Measurements from ENCODE around the gene OR6B1. TPM values are rescaled to one million over a fixed set of nuclear protein-coding genes. Genes with fewer than 3 reads are reported as not detected.
A peak's percentile ranks its signal among the peaks of the same experiment; 100 is the strongest.

OR6B1 gene
- total and polyA plus RNA-seq, 5 donors from 2014 or later = not detected

DNA sequence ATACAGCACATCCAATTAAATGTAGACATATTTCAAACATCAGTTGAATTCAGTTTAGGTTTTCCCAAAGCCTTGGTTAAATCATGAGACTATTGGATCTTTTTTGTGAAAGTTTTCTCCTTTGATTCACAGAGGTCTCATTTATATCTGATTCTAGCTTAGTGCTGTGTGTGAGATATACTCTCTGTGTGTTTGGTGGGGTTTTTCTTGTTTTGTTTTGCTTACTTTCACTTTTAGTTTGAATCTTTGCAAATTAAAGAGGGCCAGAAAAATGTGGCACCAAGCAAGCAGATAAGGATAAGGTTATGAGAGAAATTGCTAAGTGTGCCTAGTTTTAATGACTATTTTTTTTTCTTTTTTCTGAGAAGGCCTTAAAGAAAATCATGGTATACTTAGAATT is 12.6 kb upstream of the OR6B1 start:
- Histone ChIP-seq H3K27ac (ENCODE audit: insufficient read depth, low read length, poor library complexity, severe bottlenecking) (no peak overlapping the region), H3K4me3 (ENCODE audit: low read depth, low read length) (no peak overlapping the region), H3K9me3 (ENCODE audit: control insufficient read depth in 2 of 2, low read length in 2 of 2) (peaks cover 2 to 8% of the 10 kb centered on the region in 2 experiments), H3K4me1 (ENCODE audit: control insufficient read depth, insufficient read depth, low read length, poor library complexity, severe bottlenecking) (no peaks in the 10 kb centered on the region), H3K36me3 (ENCODE audit: control insufficient read depth, insufficient read depth, low read length) (no peaks in the 10 kb centered on the region), H3K27me3 (ENCODE audit: control insufficient read depth, insufficient read depth, low read length) (peaks cover 3% of the 10 kb centered on the region)
- Mint-ChIP-seq H3K36me3 (no peaks in the 10 kb centered on the region), H3K27me3 (peaks cover 9% of the 10 kb centered on the region), H3K4me1 (peaks cover 0 to 5% (median 2%) of the 10 kb centered on the region in 4 donors), H3K27ac (no peak overlapping the region), H3K9me3 (peaks cover 0 to 9% (median 4%) of the 10 kb centered on the region in 7 donors), H3K4me3 (no peak overlapping the region)
- DNase-seq (peak in 1 of 3 donors; percentile 4), ATAC-seq (ENCODE audit: low read depth in 2 of 2) (no peak)

DNA sequence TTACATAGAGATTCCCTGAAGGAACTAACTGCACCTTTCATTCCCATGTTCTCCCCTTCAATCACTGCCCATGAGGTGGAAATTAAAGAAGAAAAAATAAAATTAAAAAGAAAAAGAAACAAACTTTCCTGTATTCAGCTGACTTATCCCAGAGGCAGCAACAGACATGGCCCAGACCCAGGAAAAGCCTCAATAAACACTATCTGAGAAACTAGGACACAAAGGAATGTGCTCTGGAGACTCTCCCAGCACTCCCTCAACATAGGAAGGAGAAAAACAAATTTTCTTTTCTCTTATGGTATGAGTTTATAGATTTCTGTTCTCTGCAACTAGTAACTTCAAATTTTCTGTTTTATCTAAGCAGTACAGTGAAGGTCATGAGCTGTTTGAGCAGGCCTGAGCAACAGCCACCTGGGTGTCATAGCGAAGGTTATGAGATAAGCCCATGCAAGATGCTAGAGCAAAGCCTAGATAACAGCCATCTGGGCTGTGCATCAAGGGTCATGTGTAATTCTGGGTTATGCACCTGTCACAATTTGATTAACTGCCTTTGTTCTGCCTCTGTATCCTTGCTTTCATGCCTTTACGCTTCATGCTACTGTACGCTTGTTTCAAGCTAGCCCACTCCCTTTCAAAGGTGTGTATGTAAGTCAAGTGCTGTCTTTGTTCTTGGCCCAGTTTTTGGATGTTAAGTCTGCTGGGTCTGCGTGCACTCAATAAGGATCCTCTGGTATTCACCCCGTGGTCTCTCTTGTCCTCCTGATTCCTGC is 11.0 kb upstream of the OR6B1 start:
- Histone ChIP-seq H3K9me3 (ENCODE audit: control insufficient read depth in 2 of 2, low read length in 2 of 2) (peaks cover 2 to 8% of the 10 kb centered on the region in 2 experiments), H3K4me3 (ENCODE audit: low read depth, low read length) (no peak overlapping the region), H3K4me1 (ENCODE audit: control insufficient read depth, insufficient read depth, low read length, poor library complexity, severe bottlenecking) (no peaks in the 10 kb centered on the region), H3K27me3 (ENCODE audit: control insufficient read depth, insufficient read depth, low read length) (peaks cover 3% of the 10 kb centered on the region), H3K36me3 (ENCODE audit: control insufficient read depth, insufficient read depth, low read length) (no peaks in the 10 kb centered on the region), H3K27ac (ENCODE audit: insufficient read depth, low read length, poor library complexity, severe bottlenecking) (no peak overlapping the region)
- no peaks in the 10 kb centered on the region for H3K36me3 Mint-ChIP-seq
- DNase-seq = no peak
- H3K27me3 Mint-ChIP-seq = peaks cover 7% of the 10 kb centered on the region
- peaks cover 0 to 9% (median 2%) of the 10 kb centered on the region in 7 donors for H3K9me3 Mint-ChIP-seq
- H3K27ac Mint-ChIP-seq = no peak overlapping the region
- no peak for ATAC-seq (ENCODE audit: low read depth in 2 of 2)
- peaks cover 0 to 5% (median 2%) of the 10 kb centered on the region in 4 donors for H3K4me1 Mint-ChIP-seq
- no peak overlapping the region for H3K4me3 Mint-ChIP-seq

DNA sequence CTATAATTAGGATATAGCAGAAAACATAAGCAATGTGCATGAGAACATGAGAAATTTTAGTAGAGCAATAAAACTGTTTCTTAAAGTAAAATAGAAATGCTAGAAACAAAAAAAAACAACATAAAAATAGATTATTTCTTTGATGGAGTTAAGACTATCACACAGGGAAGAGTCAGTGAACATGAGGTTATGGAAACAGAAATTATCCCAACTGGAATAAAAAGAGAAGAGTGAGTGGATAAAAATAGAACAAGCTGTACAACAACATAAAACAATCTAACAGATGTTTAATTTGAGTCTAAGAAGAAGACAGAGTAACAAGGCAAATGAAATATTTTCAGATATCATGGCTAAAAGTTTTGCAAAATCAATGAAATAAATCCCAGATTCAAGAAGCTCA is 7.5 kb upstream of the OR6B1 start:
- no peaks in the 10 kb centered on the region for H3K36me3 Mint-ChIP-seq
- H3K4me3 Mint-ChIP-seq = no peak overlapping the region
- no peak overlapping the region for H3K27ac Mint-ChIP-seq
- Histone ChIP-seq H3K4me3 (ENCODE audit: low read depth, low read length) (no peak overlapping the region), H3K4me1 (ENCODE audit: control insufficient read depth, insufficient read depth, low read length, poor library complexity, severe bottlenecking) (no peaks in the 10 kb centered on the region), H3K27me3 (ENCODE audit: control insufficient read depth, insufficient read depth, low read length) (peaks cover 3% of the 10 kb centered on the region), H3K27ac (ENCODE audit: insufficient read depth, low read length, poor library complexity, severe bottlenecking) (no peak overlapping the region), H3K9me3 (ENCODE audit: control insufficient read depth in 2 of 2, low read length in 2 of 2) (peaks cover 2 to 8% of the 10 kb centered on the region in 2 experiments), H3K36me3 (ENCODE audit: control insufficient read depth, insufficient read depth, low read length) (no peaks in the 10 kb centered on the region)
- H3K4me1 Mint-ChIP-seq = no peaks in the 10 kb centered on the region
- DNase-seq (no peak), ATAC-seq (ENCODE audit: low read depth in 2 of 2) (no peak)
- peaks cover 0 to 9% (median 2%) of the 10 kb centered on the region in 7 donors for H3K9me3 Mint-ChIP-seq
- peaks cover 4% of the 10 kb centered on the region for H3K27me3 Mint-ChIP-seq

DNA sequence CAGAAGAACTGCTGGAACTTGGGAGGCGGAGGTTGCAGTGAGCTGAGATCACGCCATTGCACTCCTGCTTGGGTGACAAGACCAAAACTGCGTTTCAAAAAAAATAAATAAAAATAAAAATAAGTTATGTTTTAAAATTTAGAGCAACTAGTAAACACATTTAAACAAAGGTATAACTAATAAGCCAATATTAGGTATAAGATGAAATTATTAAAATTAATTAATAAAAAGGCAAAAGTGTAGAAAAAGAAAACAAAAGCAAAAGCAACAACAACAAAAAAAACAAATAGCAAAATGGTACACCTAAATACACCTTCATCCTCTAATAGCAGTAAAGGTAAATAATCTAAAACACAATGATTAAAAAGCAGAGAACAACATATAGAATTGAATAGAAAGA is 6.2 kb upstream of the OR6B1 start:
- H3K36me3 ChIP-seq (ENCODE audit: control insufficient read depth, insufficient read depth, low read length) = no peaks in the 10 kb centered on the region
- ATAC-seq (ENCODE audit: low read depth in 2 of 2) (no peak), DNase-seq (no peak)
- Mint-ChIP-seq H3K9me3 (peaks cover 0 to 9% (median 2%) of the 10 kb centered on the region in 7 donors), H3K27me3 (peaks cover 4% of the 10 kb centered on the region), H3K4me1 (no peaks in the 10 kb centered on the region), H3K36me3 (no peaks in the 10 kb centered on the region), H3K4me3 (no peak overlapping the region), H3K27ac (no peak overlapping the region)
- no peak overlapping the region for H3K27ac ChIP-seq (ENCODE audit: insufficient read depth, low read length, poor library complexity, severe bottlenecking)
- H3K4me3 ChIP-seq (ENCODE audit: low read depth, low read length) = no peak overlapping the region
- no peaks in the 10 kb centered on the region for H3K4me1 ChIP-seq (ENCODE audit: control insufficient read depth, insufficient read depth, low read length, poor library complexity, severe bottlenecking)
- peaks cover 2 to 8% of the 10 kb centered on the region in 2 experiments for H3K9me3 ChIP-seq (ENCODE audit: control insufficient read depth in 2 of 2, low read length in 2 of 2)
- peaks cover 3% of the 10 kb centered on the region for H3K27me3 ChIP-seq (ENCODE audit: control insufficient read depth, insufficient read depth, low read length)

DNA sequence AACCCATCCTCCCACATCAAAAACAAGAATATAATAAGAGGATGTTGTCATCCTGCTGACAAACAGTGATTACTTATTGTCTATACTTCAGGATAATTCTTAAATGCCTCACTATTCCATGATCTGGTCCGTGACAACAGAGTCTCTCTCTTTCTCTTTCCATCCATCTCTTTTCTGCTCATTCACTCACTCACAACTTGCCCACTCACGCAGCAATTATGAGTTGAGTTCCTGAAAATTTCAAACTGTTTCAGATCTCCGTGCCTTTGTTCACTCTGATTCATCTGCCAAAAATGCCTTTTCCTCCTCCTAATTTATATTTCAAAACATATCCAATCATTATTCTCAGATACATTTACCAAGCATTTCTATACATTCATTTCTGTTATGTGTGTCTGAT is 1.4 kb downstream of the OR6B1 start:
- H3K27ac Mint-ChIP-seq = no peak overlapping the region
- H3K4me3 Mint-ChIP-seq = no peak overlapping the region
- Histone ChIP-seq H3K4me1 (ENCODE audit: control insufficient read depth, insufficient read depth, low read length, poor library complexity, severe bottlenecking) (no peaks in the 10 kb centered on the region), H3K36me3 (ENCODE audit: control insufficient read depth, insufficient read depth, low read length) (no peaks in the 10 kb centered on the region), H3K4me3 (ENCODE audit: low read depth, low read length) (no peak overlapping the region), H3K27ac (ENCODE audit: insufficient read depth, low read length, poor library complexity, severe bottlenecking) (no peak overlapping the region), H3K9me3 (ENCODE audit: control insufficient read depth in 2 of 2, low read length in 2 of 2) (no peaks in the 10 kb centered on the region), H3K27me3 (ENCODE audit: control insufficient read depth, insufficient read depth, low read length) (peaks cover 2% of the 10 kb centered on the region)
- no peak for DNase-seq
- no peak for ATAC-seq (ENCODE audit: low read depth in 2 of 2)
- H3K27me3 Mint-ChIP-seq = peaks cover 5% of the 10 kb centered on the region
- no peaks in the 10 kb centered on the region for H3K4me1 Mint-ChIP-seq
- H3K9me3 Mint-ChIP-seq = no peaks in the 10 kb centered on the region
- no peaks in the 10 kb centered on the region for H3K36me3 Mint-ChIP-seq

DNA sequence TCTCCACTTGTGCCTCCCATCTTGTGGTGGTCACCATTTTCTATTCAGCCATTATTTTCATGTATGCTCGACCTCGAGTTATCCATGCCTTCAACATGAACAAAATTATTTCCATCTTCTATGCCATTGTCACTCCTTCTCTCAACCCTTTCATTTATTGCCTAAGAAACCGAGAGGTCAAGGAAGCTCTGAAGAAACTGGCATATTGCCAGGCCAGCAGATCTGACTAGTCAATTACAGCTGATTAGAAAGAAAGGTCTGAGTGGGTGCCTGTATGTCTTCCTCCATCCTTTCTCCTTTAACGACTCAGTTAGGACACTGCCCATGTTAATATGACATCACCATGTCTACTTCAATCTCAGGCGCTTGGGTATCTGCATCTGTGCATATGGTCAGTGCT is 4.6 kb downstream of the OR6B1 start:
- Histone ChIP-seq H3K4me1 (ENCODE audit: control insufficient read depth, insufficient read depth, low read length, poor library complexity, severe bottlenecking) (no peaks in the 10 kb centered on the region), H3K9me3 (ENCODE audit: control insufficient read depth in 2 of 2, low read length in 2 of 2) (peaks cover 0 to 6% of the 10 kb centered on the region in 2 experiments), H3K36me3 (ENCODE audit: control insufficient read depth, insufficient read depth, low read length) (no peaks in the 10 kb centered on the region), H3K27ac (ENCODE audit: insufficient read depth, low read length, poor library complexity, severe bottlenecking) (no peak overlapping the region), H3K4me3 (ENCODE audit: low read depth, low read length) (no peak overlapping the region), H3K27me3 (ENCODE audit: control insufficient read depth, insufficient read depth, low read length) (peaks cover 2% of the 10 kb centered on the region)
- no peak for DNase-seq
- Mint-ChIP-seq H3K27ac (no peak overlapping the region), H3K9me3 (peaks cover 0 to 8% (median 4%) of the 10 kb centered on the region in 7 donors), H3K36me3 (no peaks in the 10 kb centered on the region), H3K27me3 (peaks cover 7% of the 10 kb centered on the region), H3K4me1 (no peaks in the 10 kb centered on the region), H3K4me3 (no peak overlapping the region)
- ATAC-seq (ENCODE audit: low read depth in 2 of 2) = no peak

DNA sequence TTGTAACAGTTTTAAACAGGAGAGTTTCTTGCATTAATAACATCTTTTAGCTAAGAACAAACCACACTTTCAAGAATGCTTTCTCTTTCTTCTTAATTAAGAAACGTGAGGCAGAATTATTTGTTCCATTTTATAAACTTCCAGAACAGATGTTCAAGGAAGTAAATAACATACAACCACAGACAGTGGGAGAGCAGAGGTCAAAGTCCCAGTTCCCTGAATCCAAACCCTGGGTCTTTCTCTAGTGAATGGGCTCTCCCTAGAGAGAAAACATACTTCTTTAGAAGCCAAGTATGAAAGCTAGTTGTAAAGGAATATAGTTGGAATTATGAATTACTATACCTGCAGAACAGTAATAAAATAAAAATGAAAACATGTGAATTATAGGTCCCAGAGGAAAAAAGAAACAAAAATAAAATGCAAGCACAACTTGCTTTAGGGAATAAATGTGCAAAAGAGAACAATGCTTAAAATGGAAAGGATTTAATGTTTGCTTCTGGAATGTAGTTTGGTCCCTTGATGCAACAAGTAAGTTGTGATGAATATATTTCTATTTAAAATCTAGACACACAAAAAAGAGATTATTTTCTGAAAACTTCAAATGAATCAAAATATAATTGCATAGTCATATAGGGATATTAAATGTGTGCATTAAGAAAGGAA is 6.0 kb downstream of the OR6B1 start:
- no peaks in the 10 kb centered on the region for H3K4me1 ChIP-seq (ENCODE audit: control insufficient read depth, insufficient read depth, low read length, poor library complexity, severe bottlenecking)
- H3K27me3 Mint-ChIP-seq = peaks cover 10% of the 10 kb centered on the region
- ATAC-seq (ENCODE audit: low read depth in 2 of 2) = no peak
- no peak overlapping the region for H3K4me3 ChIP-seq (ENCODE audit: low read depth, low read length)
- no peak overlapping the region for H3K27ac Mint-ChIP-seq
- H3K4me1 Mint-ChIP-seq = no peaks in the 10 kb centered on the region
- H3K36me3 Mint-ChIP-seq = no peaks in the 10 kb centered on the region
- DNase-seq = no peak
- no peaks in the 10 kb centered on the region for H3K36me3 ChIP-seq (ENCODE audit: control insufficient read depth, insufficient read depth, low read length)
- no peak overlapping the region for H3K4me3 Mint-ChIP-seq
- peaks cover 0 to 11% of the 10 kb centered on the region in 2 experiments for H3K9me3 ChIP-seq (ENCODE audit: control insufficient read depth in 2 of 2, low read length in 2 of 2)
- H3K27me3 ChIP-seq (ENCODE audit: control insufficient read depth, insufficient read depth, low read length) = peaks cover 2% of the 10 kb centered on the region
- H3K27ac ChIP-seq (ENCODE audit: insufficient read depth, low read length, poor library complexity, severe bottlenecking) = no peak overlapping the region
- peaks cover under 1 to 19% (median 4%) of the 10 kb centered on the region in 7 donors for H3K9me3 Mint-ChIP-seq

All from CD4-positive, CD25-positive, alpha-beta regulatory T cell (primary cell).